DMS 273 (cell line): ENCODE results near the gene PPP6C.
A peak's percentile ranks its signal among the peaks of the same experiment; 100 is the strongest.
"Not testable (repeated sequence)": the region's sequence is repeated elsewhere in the genome, so short reads cannot be mapped to it uniquely, and the experiment has no call there.

Experiments used
- DNase-seq: peaks from one replicate; lab custom pipeline; 2025; ENCODE audit not compliant: unreplicated experiment; lab: John Stamatoyannopoulos, UW

Gene PPP6C

DNA sequence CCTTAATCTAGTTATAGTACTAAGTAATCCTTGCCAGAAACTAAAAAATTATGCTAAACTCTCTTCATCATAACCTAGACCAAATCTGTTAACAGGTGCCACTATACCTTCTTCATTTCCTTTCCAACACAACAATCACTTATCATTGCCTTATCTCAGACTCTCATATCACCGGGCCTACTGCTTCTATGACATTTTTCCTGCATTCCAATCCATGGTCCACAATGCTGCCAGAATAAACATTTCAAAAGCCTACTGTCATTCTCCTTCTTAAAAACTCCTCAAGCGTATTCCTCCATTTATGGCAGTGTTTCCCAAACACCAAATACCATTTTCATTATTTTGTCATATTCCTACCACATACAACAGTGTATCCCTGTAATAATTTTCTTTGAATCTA is 6.5 kb downstream of the PPP6C start:
- no peak for DNase-seq

DNA sequence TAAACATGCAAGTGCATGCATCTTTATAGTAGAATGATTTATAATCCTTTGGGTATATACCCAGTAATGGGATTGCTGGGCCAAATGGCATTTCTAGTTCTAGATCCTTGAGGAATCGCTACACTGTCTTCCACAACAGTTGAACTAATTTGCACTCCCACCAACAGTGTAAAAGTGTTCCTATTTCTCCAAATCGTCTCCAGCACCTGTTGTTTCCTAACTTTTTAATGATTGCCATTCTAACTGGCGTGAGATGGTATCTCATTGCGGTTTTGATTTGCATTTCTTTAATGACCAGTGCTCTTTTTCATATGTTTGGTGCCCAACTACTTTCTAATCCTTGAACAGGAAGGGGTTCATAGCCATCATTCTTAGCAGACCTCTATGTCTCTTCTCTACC is 7.8 kb downstream of the PPP6C start:
- DNase-seq = not testable (repeated sequence)

DNA sequence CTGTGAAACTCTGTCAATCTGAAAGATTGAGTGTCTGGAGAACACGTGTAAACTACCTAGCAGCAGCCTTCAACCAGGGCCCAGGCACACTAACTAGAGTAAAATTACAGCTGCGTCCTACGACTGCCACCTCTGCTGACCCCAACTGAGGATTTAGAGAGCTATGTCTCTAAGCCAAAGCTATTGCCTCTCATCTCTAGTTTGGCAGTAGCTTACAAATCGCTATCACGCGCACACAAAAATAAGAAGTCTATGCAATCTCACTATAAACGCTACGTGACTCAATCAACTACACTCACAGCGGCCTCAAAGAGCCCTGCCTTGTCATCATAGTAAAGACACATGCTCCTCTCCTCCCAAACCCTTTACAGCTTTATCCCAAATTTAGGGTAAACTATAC is 8.7 kb downstream of the PPP6C start:
- DNase-seq = no peak

DNA sequence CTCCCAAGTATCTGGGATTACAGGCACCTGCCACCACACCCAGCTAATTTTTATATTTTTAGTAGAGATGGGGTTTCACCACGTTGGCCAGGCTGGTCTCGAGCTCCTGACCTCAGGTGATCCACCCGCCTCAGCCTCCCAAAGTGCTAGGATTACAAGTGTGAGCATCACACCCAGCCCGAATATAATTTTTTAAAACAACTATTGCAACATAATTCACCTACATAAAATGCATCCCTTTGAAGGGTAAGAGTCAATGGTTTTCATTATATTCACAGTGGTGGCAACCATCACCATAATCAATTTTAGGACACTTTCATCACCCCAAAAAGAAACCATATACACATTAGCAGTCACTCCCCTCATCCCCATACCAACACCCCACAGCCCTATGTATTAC is 9.8 kb downstream of the PPP6C start:
- not testable (repeated sequence) for DNase-seq

DNA sequence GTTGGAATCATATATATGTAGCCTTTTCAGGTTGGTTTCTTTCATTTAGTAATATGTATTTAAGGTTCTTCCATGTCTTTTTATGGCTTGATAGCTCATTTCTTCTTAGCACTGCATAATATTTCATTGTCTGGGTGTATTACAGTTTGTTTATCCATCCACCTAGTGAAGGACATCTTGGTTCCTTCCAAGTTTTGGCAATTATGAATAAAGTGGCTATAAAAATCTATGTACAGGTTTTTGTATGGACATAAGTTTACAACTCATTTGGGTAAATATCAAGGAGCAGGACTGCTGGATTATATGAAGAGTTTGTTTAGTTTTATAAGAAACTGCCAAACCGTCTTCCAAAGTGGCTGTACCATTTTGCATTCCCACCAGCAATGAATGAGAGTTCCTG is 11.7 kb downstream of the PPP6C start:
- no peak for DNase-seq

DNA sequence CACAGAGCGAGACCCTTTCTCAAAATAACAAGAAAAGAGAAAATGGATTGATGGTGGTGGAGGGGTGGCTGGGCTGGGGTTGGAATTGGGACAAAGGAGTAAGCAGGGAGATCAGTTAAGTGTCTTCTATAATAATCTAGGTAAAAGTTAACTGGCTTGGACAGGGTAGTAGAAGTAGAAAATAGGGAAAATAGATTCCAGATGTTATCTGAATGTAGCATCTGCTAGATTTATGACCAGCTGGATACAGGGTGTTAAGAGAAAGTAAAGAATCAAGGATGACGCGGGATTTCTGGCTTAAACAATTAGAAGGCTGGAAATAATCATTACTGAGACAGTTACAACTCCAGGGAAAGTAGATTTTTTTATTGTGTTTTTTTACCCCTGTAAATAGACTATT is 13.0 kb downstream of the PPP6C start:
- peak; percentile 29 for DNase-seq

DNA sequence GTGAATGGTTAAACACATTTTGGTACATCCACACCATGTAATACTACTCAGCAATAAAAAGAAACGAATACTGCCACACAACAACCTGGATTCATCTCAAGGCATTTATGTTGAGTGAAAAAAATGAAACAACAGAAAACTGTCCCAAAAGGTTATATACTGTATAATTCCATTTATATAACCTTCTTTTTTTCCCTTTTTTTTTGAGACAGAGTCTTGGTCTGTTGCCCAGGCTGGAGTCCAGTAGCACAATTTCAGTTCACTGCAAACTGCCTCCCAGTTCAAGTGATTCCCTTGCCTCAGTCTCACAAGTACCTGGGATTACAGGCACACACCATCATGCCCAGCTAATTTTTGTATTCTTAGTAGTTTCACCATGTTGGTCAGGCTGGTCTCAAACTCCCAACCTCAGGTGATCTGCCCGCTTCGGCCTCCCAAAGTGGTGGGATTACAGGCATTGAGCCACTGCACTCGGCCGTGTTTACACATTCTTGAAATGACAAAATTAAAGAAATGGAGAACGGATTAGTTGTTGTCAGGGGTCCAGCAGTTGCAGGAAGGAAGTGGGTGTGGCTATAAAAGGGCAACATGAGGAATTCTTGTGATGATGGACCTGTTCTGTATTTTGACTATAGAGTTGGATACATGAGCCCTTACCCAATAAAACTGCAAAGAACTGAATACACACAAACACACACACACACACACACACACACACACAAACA is 17.4 kb downstream of the PPP6C start:
- DNase-seq = no peak

DNA sequence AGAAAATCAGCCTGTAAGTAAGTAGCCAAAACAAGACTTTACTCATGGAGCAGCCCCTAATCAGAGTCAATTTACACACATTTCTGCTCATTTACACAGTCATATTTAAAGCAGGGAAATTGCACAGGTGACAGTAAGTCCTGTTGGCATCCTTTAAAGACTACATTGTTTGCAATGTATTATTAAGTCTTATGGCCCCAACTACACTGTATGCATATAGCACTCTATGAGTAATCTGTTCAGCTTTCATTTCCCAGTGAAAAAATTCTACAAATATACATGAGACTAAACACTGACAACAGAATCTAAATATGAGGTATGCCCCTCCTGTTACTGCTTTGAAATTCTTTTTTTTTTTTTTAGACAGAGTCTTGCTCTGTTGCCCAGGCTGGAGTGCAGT is 19.7 kb downstream of the PPP6C start:
- DNase-seq = no peak

DNA sequence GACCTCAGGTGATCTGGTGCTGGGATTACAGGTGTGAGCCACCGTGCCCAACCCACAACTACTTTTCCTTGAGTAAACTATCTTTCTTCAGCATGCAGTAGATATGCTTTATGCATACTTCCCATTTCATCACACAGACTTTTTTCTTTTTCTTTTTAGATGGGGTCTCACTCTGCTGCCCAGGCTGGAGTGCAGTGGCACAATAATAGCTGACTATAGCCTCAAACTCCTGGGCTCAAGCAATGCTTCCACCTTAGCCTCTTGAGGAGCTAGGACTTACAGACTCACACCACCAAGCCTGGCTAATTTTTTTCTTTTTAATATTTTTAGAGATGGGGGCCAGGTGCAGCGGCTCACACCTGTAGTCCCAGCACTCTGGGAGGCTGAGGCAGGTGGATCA is 22.8 kb downstream of the PPP6C start:
- DNase-seq = no peak

DNA sequence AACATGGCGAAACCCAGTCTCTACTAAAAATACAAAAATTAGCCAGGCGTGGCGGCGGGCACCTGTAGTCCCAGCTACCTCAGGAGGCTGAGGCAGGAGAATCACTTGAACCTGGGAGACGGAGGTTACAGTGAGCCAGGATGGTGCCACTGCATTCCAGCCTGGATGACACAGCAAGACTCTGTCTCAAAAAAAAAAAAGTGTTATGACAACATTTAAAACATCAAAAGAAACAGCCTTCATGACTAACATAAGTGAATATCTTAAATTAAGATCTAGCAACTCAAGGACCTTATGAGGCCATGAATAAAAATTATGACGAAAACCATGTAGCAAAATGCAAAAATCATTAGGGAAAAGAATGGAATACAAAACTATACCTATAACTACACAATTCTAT is 26.7 kb downstream of the PPP6C start:
- not testable (repeated sequence) for DNase-seq

DNA sequence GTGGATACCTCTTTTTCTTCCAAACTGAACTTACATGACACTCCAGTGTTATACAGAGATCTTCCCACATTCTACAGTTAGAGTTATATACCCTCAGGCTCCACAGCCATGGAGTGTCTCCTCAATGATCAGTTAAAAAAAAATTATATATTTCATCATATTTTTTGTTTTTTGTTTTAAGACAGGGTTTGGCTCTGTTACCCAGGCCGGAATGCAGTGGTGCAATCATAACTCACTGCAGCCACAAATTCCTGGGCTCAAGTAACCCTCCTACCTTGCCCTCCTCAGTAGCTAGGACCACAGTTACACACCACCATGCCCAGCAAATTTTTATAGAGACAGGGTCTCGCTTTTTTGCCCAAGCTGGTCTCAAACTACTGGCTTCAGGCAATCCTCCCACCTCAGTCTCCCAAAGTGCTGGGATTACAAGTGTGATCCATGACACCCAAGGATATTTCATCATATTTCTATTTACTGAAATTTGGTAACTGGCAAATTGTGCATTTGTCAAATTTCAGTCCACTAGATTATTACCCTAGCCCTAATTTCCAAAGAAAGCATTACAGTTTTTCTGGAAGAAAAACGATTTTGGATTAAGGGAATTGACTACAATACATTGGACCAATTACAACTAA is 28.2 kb downstream of the PPP6C start:
- DNase-seq = no peak

DNA sequence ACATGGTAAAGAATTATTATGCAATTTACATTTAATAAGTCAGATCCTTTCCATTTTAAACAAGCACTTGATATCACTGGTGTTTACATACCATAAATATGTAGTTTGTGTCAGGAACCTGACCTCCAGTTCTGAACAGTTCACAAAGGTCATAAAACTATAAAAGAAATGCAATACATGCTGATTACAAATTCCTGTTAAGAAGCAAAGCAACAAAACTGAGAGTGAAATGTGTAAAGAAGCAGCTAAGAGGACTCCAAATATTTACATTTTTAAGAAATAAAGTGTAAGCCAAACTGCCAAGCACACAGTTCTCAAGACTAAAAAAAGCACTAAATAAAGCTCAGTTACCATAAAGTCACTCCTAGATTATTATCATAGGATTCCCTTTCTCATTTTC is 28.9 kb downstream of the PPP6C start:
- no peak for DNase-seq

DNA sequence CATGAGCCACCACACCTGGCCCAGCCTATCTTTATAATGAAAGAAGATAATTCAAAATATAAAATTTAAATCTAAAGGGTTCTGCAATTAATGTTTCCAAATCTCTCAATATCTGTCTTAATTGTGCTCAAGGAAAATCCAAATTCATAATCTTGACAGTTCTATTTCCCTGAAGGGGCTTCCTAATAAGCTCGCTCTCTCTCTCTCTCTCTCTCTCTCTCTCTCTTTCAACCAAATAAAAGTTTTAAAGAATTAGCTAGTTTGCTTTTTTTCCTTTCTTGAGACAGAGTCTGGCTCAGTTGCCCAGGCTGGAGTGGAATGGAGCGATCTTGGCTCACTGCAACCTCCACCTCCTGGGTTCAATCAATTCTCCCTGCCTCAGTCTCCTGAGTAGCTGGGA is 33.1 kb downstream of the PPP6C start:
- DNase-seq = no peak

DNA sequence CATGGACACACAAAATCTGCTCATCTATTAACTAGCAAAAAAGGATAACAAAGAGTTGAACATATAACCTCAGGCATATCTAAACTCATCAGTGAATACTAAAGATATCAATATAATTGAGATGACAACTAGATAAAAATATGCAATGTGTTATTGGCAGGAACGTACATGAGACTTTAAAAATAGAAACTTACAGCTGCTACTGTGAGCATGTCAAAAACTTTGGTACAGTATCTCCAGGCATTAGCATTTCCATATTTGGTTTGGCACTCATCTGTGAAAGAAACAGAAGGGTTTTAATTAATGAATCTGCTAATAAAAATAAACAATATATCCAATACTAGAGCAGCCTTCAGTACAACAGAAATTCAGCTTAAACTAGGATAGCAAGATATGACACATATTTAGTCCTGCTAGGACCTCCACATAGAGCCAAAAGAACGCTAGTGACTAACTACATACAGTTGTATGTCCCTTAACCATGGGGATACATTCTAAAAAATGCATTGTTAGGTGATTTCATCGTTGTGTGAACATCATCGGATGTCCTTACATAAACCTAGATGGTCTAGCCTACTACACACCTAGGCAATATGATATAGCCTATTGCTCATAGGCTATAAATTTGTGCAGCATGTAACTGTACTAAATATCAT is 35.8 kb downstream of the PPP6C start:
- DNase-seq = no peak

DNA sequence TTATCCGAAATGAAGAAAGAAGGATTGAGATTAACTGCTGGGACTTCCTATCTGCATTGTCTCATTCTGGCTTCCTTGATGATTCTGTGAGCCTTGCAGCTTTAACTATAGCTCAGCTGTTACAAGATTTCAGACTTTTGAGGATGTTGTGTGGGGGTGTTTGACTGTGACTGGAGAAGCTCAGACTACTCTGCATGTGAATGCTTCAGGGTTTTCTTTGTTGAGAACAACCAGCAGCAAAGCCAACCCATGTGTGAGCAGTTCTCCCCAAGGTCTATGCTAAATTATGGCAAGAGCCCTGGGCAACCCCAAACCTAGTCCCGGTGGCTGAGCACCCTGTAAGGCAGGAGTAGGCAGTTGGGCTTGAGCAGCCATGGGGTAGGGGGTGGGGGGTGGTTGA is 37.9 kb downstream of the PPP6C start:
- no peak for DNase-seq

DNA sequence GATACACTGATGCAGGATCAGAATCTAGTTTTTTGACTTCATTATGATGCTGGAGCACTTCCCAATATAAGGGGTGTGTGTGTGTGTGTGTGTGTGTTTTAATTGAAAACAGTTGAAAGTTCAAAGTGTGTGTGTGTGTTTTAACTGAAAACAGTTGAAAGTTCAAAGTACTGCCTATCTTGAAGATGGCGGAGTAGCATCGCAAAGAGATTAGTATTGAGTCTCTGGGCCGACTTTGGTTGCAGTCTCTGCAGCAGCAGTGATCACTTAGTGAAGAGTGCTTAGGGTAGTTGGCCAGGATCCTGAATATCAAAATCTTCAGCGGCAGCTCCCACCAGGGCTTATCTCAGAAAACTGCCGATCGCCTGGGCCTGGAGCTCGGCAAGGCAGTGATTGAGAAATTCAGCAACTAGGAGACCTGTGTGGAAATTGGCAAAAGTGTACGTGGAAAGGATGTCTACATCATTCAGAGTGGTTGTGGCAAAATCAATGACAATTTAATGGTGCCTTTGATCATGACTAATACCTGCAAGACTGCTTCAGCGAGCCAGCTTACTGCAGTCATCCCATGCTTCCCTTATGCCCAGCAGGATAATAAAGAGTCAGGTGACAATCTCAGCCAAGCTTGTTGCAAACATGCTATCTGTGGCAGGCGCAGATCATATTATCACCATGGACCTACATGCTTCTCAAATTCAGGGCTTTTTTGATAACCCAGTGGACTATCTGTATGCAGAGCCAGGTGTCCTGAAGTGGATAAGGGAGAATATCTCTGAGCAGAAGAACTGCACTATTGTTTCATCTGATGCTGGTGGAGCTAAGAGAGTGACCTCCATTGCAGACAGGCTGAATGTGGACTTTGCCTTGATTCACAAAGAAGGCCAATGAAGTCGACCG is 39.0 kb downstream of the PPP6C start:
- no peak for DNase-seq

DNA sequence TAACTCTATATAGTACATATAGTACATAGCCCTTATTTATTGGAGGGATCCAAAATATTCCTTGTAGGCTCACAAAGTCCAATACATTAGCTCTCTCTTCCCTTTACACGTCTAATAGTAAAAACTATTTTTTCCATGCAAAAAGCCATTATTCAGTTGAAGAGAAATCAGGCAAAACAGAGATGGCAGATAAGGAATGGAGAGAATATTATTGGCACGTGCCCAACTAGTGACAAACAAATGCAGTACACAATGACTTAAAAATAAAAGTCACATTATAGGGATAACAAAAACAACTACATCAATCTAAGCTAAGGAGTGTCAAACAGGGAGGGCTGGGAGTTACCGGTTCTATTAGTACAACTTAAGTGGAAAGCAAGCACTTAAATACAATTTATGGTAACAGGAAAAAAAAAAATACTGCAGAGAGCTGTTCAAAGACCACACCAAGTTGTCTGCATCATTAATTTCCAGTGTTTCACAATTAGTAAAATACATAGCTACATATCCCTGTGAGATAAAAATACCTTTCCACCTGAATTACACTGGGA is 42.1 kb downstream of the PPP6C start:
- no peak for DNase-seq

DNA sequence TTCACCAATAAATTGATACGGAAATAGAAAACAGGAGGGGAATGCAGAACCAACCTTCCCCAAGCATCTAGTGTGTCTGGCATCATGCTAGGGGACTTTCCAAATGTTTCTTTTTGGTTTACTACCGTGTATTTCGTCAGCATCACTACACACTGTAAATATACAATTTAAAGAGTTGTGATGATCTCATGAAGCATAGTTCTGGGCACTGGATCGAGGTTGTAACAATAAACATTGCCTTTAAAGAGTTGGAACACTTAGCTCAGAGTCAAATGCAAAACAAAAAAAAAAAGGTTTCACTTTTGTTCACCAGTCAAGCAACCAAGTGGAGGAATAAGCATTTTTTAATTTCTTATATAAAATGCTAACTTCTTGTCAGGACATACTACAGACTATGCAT is 43.4 kb downstream of the PPP6C start:
- DNase-seq = no peak

DNA sequence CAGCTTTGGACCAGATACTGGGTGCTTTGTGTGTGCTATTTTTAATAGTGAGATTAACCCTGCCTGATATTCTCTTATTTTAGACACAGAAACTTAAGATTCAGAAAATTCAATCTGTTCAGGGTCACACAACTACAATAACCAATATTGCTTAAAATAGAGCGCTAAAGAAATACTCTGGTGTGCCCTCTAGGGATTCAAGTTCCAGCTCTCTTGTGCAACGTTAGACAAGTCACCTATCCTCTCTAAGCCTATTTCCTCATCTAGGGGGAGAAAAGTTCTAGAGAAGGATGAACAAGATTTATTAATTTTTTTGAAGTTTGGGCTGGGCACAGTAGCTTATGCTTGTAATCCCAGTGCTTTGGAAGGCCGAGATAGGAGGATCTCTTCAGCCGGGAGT is 44.2 kb downstream of the PPP6C start:
- DNase-seq = no peak

DNA sequence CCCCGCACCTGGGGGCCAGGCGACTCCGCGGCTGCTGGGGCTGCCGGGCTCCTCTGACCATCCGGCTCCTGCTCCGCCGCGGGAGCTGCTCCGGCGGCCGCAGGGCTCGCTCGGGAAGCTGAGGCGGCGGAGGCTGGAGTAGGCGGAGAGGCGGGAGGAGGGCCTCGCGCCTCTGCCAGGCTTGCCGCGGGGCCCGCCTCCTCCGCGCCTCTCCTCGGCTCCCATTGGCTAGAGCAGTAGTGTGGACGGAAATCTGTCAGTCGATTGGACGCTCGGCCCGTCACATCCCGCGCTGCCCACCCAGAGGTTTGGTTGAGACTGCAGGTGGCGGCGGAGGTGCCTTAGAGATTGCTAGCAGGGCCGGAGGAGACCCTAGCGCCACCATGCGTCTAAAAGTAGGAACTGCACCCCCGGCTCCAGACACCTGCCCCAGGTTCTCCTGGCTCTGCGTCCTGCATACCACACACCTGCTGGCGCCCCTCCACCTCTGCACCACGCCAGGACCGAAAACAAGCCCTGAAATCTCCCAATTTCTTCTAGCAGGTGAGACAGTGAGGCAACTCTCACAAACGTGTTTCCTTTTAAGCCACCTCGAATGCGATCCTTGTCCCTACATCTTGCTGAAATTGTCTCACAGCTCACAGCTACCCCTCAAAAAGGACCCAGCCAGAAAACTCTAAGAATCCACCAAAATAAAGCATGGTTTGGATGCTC is 46.1 kb downstream of the PPP6C start, which contains the start of gene SCAI:
Gene SCAI, minus strand, starts transcription at position 152 of the 714 bp plus-strand sequence. Its CDS starts 91 bp downstream, at position 61.
- DNase-seq = peak; percentile 99
